ENCODE data around the gene MAEA. TPM values are rescaled to one million over a fixed set of nuclear protein-coding genes. Genes with fewer than 3 reads are reported as not detected.

MAEA gene
- 33.0 and 63.5 TPM in 2 replicates for total RNA-seq

DNA sequence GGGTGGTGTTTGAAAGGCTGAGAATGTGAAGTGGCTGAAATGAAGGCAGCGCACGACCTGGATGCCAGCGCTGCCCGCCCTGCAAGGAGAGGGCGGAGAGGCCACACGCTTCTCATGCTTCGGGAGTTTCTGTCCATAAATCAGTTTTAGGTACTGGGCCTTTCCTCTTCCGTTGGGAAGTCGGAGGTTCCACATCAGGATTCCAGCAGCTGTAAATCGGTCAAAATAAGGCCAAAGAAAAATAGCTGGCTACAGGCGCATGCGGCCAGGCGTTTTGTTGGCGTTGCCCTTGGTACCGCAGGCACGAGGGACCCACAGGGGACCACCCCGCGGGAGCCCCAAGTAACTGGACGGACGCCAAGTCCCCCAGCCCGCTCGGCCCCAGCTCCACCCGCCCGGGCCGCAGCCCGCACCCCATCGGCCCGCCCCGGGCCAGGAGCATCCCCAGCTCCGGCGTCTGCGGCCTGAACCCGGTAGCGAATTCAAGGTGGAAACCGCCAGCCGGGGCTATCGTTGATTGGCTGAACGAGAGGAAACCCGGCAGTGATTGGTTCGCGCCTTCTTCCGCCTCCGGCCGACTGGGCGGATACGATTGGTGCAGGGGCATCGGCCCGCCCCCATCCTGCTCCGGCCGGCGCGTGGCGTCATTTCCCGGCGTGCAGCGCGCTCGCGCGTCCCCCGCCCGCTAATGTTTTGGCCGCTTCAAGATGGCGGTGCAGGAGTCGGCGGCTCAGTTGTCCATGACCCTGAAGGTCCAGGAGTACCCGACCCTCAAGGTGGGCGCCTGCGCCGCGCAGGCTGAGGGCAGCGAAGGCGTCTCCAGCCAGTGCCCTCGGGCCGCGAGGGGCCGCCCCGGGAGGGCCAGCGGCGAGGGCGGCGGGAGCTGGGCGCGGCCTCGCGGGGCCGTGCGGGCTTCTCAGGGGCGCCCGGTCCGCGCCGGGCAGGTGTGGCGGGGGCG, at the start of gene MAEA:
Gene MAEA (plus strand): TSS at position 685 of the 958 bp plus-strand sequence. CDS start 23 bp downstream, at position 708.

DNA sequence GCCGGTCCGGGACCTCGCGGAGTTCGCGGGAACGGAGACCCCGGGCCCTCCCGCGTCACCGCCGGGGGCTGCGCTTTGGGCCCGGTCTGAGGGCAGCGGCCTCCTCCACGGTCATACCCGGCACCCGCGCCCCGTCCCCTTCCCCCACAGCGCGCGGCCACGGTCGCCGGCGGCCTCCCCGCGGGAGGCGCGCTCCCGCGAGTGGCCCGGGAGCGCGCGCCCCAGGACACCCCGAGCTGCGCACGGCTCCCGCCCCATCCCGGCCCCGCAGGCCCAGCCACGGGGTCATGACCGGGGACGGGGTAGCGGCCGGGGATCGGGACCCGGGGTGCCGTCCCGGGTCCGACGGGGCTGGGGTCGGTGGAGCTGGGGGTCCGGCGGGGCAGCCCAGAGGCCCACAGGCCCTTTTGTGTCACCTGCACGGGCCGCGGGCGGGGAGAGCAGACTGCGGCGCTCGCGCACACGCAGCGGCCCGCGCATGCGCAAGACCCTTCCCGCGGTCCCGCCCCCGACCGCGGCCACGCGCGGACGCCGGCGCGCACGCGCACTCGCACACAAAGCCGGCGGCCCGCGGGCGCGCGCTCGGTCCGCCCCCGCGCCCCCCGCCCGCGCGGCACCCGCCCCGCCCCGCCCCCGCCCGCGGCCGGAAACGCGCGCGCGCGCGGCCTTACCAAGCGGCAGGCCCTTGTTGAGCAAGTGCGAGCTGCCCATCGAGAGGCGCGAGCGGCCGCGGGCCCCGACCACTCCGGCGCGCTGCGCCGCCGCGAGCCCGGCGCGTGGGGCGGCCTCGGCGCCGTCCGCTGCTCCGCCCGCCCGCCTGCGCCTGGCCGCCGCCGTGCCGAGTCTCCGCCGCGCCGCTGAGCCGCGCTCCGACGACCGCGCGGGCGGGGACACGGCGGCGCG, 41.2 kb upstream of the MAEA start, which contains the start of gene CTBP1:
Gene CTBP1 (minus strand): TSS at position 886 of the 903 bp plus-strand sequence. CDS start 7,799 bp downstream, outside the sequence.

DNA sequence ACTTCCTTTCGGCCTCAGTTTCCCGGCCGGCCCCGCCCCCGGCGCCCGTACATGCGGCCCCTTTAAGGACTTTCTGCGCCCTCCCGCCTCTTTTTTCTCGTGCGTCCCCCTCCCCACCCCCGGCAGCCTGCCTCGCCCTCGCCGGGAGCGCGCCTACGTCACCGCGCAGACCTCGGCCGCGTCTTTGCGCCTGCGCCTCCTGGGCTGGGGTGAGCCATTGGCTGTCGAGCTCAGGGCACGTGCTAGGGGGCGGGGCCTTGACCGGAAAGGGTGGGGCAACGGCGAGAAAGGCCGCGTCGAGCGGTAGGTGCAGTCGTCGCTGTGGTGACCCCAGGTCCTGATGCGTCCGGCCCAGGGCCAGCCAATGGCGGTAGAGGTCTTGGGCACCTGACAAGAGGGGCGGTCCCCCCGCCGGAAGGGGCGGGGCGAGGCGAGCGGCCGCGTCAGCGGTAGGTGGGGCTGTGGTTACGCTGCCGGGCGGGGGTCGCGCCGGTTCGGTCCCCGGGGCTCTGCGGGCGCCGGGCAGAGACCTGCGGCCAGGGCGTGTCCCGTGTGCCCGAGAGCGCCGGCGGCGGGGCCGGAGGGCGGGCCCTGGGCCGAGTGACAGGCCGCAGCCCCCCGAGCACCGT, 57.2 kb downstream of the MAEA start, which contains the start of gene UVSSA:
Gene UVSSA (plus strand): TSS at position 428 of the 629 bp plus-strand sequence. CDS start 884 bp downstream, outside the sequence.

Other genes with a start within 250 kb of the MAEA start
- 0.77 and 1.7 TPM in 2 replicates for gene RNF212, start 176.3 kb upstream of the MAEA start, total RNA-seq
- gene SPON2, start 117.3 kb upstream of the MAEA start, total RNA-seq, result 4.6 and 18.9 TPM in 2 replicates
- 196 and 309 TPM in 2 replicates for gene CTBP1, start 40.8 kb upstream of the MAEA start, total RNA-seq
- gene UVSSA, start 57.3 kb downstream of the MAEA start, total RNA-seq, result 5.9 TPM in 2 replicates
- not detected in 2 replicates for gene NKX1-1, start 116.6 kb downstream of the MAEA start, total RNA-seq